Skeletal muscle tissue (tissue), 4 donors: ENCODE data around the gene NTN1. TPM values are rescaled to one million over a fixed set of nuclear protein-coding genes. Genes with fewer than 3 reads are reported as not detected.
"Not testable (repeated sequence)": the region's sequence is repeated elsewhere in the genome, so short reads cannot be mapped to it uniquely, and the experiment has no call there.

Experiments used
- H3K27ac ChIP-seq: one replicate; pipeline ENCODE4 v1.7.0; 2013; ENCODE audit warnings: mild to moderate bottlenecking, low read depth, low read length, inconsistent platforms
- H3K27me3 ChIP-seq, 3 donors: one replicate each; pipeline ENCODE4 v1.7.0; 2013; ENCODE audit warnings: low read length in 3 of 3; ENCODE audit not compliant: control insufficient read depth in 3 of 3, insufficient read depth in 3 of 3
- H3K36me3 ChIP-seq, 3 donors: one replicate each; pipeline ENCODE4 v1.7.0; 2013; ENCODE audit warnings: low read length in 3 of 3; ENCODE audit not compliant: control insufficient read depth in 3 of 3, insufficient read depth in 3 of 3
- H3K4me1 ChIP-seq, 3 donors: one replicate each; pipeline ENCODE4 v1.7.0; 2013; ENCODE audit warnings: low read length in 3 of 3, mild to moderate bottlenecking in 3 of 3; ENCODE audit not compliant: control insufficient read depth in 3 of 3, insufficient read depth in 3 of 3
- H3K4me3 ChIP-seq, 3 donors: one replicate each; pipeline ENCODE4 v1.7.0; 2013; ENCODE audit warnings: low read length in 3 of 3
- H3K9ac ChIP-seq, 3 donors: one replicate each; pipeline ENCODE4 v1.7.0; 2013; ENCODE audit warnings: low read length in 3 of 3, mild to moderate bottlenecking in 3 of 3, moderate library complexity in 2 of 3, low read depth in 1 of 3
- H3K9me3 ChIP-seq, 3 donors: one replicate each; pipeline ENCODE4 v1.7.0; 2013; ENCODE audit warnings: low read length in 3 of 3; ENCODE audit not compliant: control insufficient read depth in 3 of 3
- total RNA-seq: library from RNA; depleted of rRNA; stranded (reverse); fragments of >200 nt; gene quantifications from one replicate; pipeline ENCODE4 v1.2.3, GENCODE V29; 2014
- donor health status: Osteomylitis.

Gene NTN1
- total RNA-seq, 1 donor from 2014 or later = 6.8 TPM

GRCh38 chr17:9101356-9101755 lies 80.0 kb downstream of the NTN1 start:
- Histone ChIP-seq H3K9me3 (no peaks in the 10 kb centered on the region), H3K4me1 (peaks cover 0 to 2% (median 0%) of the 10 kb centered on the region in 3 donors), H3K27me3 (peaks cover 0 to 3% (median 0%) of the 10 kb centered on the region in 3 donors), H3K27ac (no peak overlapping the region), H3K4me3 (no peak overlapping the region), H3K9ac (no peak overlapping the region), H3K36me3 (no peaks in the 10 kb centered on the region)

GRCh38 chr17:9103193-9103592 lies 81.9 kb downstream of the NTN1 start:
- H3K4me3 ChIP-seq, H3K36me3 ChIP-seq, H3K4me1 ChIP-seq, H3K9ac ChIP-seq, H3K27ac ChIP-seq, H3K9me3 ChIP-seq, H3K27me3 ChIP-seq: not testable (repeated sequence)

- no peaks in the 10 kb centered on the region for H3K9me3 ChIP-seq
- no peak overlapping the region for H3K27ac ChIP-seq
- H3K4me1 ChIP-seq = peaks cover 0 to 2% (median 0%) of the 10 kb centered on the region in 3 donors
- H3K27me3 ChIP-seq = no peaks in the 10 kb centered on the region
- H3K4me3 ChIP-seq = no peak overlapping the region
- no peak overlapping the region for H3K9ac ChIP-seq
- no peaks in the 10 kb centered on the region for H3K36me3 ChIP-seq
Observed at GRCh38 chr17:9104370-9105041, 83.2 kb downstream of the NTN1 start.

- Histone ChIP-seq H3K9me3 (no peaks in the 10 kb centered on the region), H3K36me3 (no peaks in the 10 kb centered on the region), H3K4me3 (no peak overlapping the region), H3K9ac (no peak overlapping the region), H3K4me1 (peaks cover 0 to 2% (median 0%) of the 10 kb centered on the region in 3 donors), H3K27ac (no peak overlapping the region), H3K27me3 (no peaks in the 10 kb centered on the region)
Observed at GRCh38 chr17:9105068-9105868, 84.0 kb downstream of the NTN1 start.

GRCh38 chr17:9106278-9106677 lies 85.0 kb downstream of the NTN1 start:
- not testable (repeated sequence) for H3K9me3 ChIP-seq, H3K4me3 ChIP-seq, H3K9ac ChIP-seq, H3K27me3 ChIP-seq, H3K4me1 ChIP-seq, H3K36me3 ChIP-seq, H3K27ac ChIP-seq

- Histone ChIP-seq H3K27me3 (no peaks in the 10 kb centered on the region), H3K4me1 (peaks cover 0 to 2% (median 0%) of the 10 kb centered on the region in 3 donors), H3K9ac (no peak overlapping the region), H3K36me3 (no peaks in the 10 kb centered on the region), H3K27ac (no peak overlapping the region), H3K9me3 (no peaks in the 10 kb centered on the region), H3K4me3 (no peak overlapping the region)
Observed at GRCh38 chr17:9107527-9107926, 86.2 kb downstream of the NTN1 start.

- no peaks in the 10 kb centered on the region for H3K9me3 ChIP-seq
- no peaks in the 10 kb centered on the region for H3K36me3 ChIP-seq
- H3K27me3 ChIP-seq = no peaks in the 10 kb centered on the region
- H3K9ac ChIP-seq = no peak overlapping the region
- H3K27ac ChIP-seq = no peak overlapping the region
- H3K4me1 ChIP-seq = peaks cover 0 to 2% (median 0%) of the 10 kb centered on the region in 3 donors
- no peak overlapping the region for H3K4me3 ChIP-seq
Observed at GRCh38 chr17:9108146-9108545, 86.8 kb downstream of the NTN1 start.

GRCh38 chr17:9109933-9110332 lies 88.6 kb downstream of the NTN1 start:
- Histone ChIP-seq H3K9ac (no peak overlapping the region), H3K4me3 (no peak overlapping the region), H3K36me3 (no peaks in the 10 kb centered on the region), H3K9me3 (no peaks in the 10 kb centered on the region), H3K4me1 (no peaks in the 10 kb centered on the region), H3K27ac (no peak overlapping the region), H3K27me3 (no peaks in the 10 kb centered on the region)

GRCh38 chr17:9110501-9110900 lies 89.2 kb downstream of the NTN1 start:
- Histone ChIP-seq H3K27me3 (no peaks in the 10 kb centered on the region), H3K4me3 (no peak overlapping the region), H3K4me1 (peaks cover 0 to 4% (median 0%) of the 10 kb centered on the region in 3 donors), H3K27ac (no peak overlapping the region), H3K9ac (no peak overlapping the region), H3K36me3 (no peaks in the 10 kb centered on the region), H3K9me3 (no peaks in the 10 kb centered on the region)
